MM.1S (cell line): ENCODE results near the gene RBFOX2.

Experiments used
- DNase-seq: peaks from one replicate; pipeline ENCODE4 v3.0.0-alpha.2; 2015
- H2AFZ ChIP-seq: fragments of 300-600 bp; sonication (generic); 2 replicates; pipeline ENCODE4 v1.6.0; 2016; ENCODE audit warnings: antibody characterized with exemption, low read length
- H3F3A ChIP-seq: fragments of 300-600 bp; sonication (generic); 2 replicates; pipeline ENCODE4 v1.6.1; 2016; ENCODE audit warnings: mild to moderate bottlenecking, antibody characterized with exemption, low read length, moderate library complexity, mixed read lengths; ENCODE audit not compliant: insufficient read depth
- H3K27ac ChIP-seq: fragments of 300-600 bp; sonication (generic); 2 replicates; pipeline ENCODE4 v1.5.1; 2016; ENCODE audit warnings: mild to moderate bottlenecking, low read length
- H3K27me3 ChIP-seq: fragments of 300-600 bp; sonication (generic); replicated peaks from 2 replicates; pipeline ENCODE4 v1.6.0; 2016; ENCODE audit warnings: low read length; ENCODE audit not compliant: insufficient read depth
- H3K36me3 ChIP-seq: fragments of 300-600 bp; sonication (generic); replicated peaks from 2 replicates; pipeline ENCODE4 v1.6.1; 2016; ENCODE audit warnings: mild to moderate bottlenecking, low read length, mixed read lengths; ENCODE audit not compliant: insufficient read depth
- H3K4me1 ChIP-seq: fragments of 300-600 bp; sonication (generic); 2 replicates; pipeline ENCODE4 v1.6.1; 2016; ENCODE audit warnings: low read length, mixed read lengths
- H3K4me2 ChIP-seq: fragments of 300-600 bp; sonication (generic); 2 replicates; pipeline ENCODE4 v1.6.0; 2016; ENCODE audit warnings: low read depth, low read length
- H3K4me3 ChIP-seq: fragments of 300-600 bp; sonication (generic); 2 replicates; pipeline ENCODE4 v1.5.1; 2016; ENCODE audit warnings: low read length, mixed read lengths
- H3K79me2 ChIP-seq: fragments of 300-600 bp; sonication (generic); 2 replicates; pipeline ENCODE4 v1.6.1; 2016; ENCODE audit warnings: mixed run types, low read length, mixed read lengths
- H3K9ac ChIP-seq: fragments of 300-600 bp; sonication (generic); 2 replicates; pipeline ENCODE4 v1.6.1; 2016; ENCODE audit warnings: low read length, mixed read lengths
- H3K9me2 ChIP-seq: fragments of 300-600 bp; sonication (generic); replicated peaks from 2 replicates; pipeline ENCODE4 v1.6.1; 2016; ENCODE audit warnings: mild to moderate bottlenecking, low read length, mixed read lengths; ENCODE audit not compliant: insufficient read depth
- H3K9me3 ChIP-seq: fragments of 300-600 bp; sonication (generic); replicated peaks from 2 replicates; pipeline ENCODE4 v1.6.1; 2016; ENCODE audit warnings: mild to moderate bottlenecking, low read length, mixed read lengths; ENCODE audit not compliant: insufficient read depth
- H4K20me1 ChIP-seq: fragments of 300-600 bp; sonication (generic); 2 replicates; pipeline ENCODE4 v1.6.1; 2016; ENCODE audit warnings: mild to moderate bottlenecking, low read length, moderate library complexity, mixed read lengths; ENCODE audit not compliant: insufficient read depth
- CTCF ChIP-seq: fragments of 300-600 bp; sonication (generic); IDR thresholded peaks from 2 replicates; pipeline ENCODE4 v1.5.1; 2016; ENCODE audit warnings: antibody characterized with exemption, low read length, mixed read lengths
- EZH2 ChIP-seq: fragments of 300-600 bp; sonication (generic); optimal IDR thresholded peaks from 2 replicates; pipeline ENCODE3; 2017; ENCODE audit warnings: low read depth, mild to moderate bottlenecking, antibody characterized with exemption, low read length, mixed read lengths
- EZH2phosphoT487 ChIP-seq: fragments of 300-600 bp; sonication (generic); IDR thresholded peaks from 2 replicates; pipeline ENCODE4 v1.6.1; 2018; ENCODE audit warnings: antibody characterized with exemption, low read length

RBFOX2 gene

DNA sequence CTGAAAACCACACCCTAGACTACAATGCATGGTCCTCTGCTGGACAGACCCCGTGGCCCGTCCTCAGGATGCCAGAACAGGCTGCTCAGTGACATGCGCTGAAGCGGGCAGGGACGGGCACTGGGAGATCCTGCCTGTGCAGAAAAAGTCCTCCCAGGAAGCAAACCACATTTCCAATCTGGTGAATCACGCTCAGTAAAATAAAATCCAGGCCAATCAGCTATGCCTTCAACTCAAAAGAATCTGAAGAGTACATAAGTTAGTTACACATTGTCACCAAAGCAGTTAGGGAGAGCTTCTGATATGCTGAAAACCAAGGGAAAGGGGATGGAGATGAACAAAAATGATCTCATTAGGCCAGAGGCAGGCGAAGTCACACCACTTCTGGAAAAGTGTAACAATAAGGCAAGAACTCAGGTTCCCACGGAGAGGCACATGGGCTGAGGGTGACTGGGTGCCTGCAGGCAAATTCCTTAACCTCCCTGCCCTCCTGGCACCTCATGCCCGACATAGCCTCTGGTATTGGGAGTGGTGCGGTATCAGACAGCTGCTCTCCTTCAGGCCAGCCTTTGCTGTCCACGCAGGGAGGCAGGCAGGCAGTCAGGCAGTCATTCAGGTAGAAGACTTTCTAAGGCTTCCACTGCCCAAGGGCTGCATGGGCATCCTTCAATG lies 244.5 kb downstream of the RBFOX2 start:
- Histone ChIP-seq H3K9me2 (no peaks in the 10 kb centered on the region), H3K4me1 (no peaks in the 10 kb centered on the region), H2AFZ (no peak overlapping the region), H3K79me2 (peaks cover 3% of the 10 kb centered on the region), H3K27ac (no peak overlapping the region), H3K27me3 (no peaks in the 10 kb centered on the region), H3F3A (no peaks in the 10 kb centered on the region), H3K36me3 (peaks cover 4% of the 10 kb centered on the region; the same call in 1 of the 2 replicates), H3K9ac (no peak overlapping the region), H3K9me3 (no peaks in the 10 kb centered on the region), H3K4me2 (no peak overlapping the region), H3K4me3 (no peak overlapping the region), H4K20me1 (no peaks in the 10 kb centered on the region)
- DNase-seq = no peak
- TF ChIP-seq EZH2phosphoT487 (no peak), CTCF (no peak), EZH2 (no peak)

DNA sequence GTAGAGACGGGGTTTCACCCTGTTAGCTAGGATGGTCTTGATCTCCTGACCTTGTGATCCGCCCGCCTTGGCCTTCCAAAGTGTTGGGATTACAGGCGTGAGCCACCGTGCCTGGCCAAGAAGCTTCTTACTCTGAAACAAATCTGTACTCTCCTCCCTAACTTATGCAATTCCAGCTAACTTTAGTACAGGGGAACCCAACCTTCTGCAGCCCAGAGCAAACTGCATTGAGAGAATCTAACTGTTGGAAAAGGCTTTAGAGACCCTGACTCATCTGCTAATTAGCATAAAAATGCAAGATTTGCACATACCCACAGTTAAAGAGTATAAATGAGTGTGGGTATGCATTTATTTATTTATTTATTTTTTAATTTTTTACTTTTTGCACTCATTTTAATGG lies 246.1 kb downstream of the RBFOX2 start:
- H3K27me3 ChIP-seq = no peaks in the 10 kb centered on the region
- H2AFZ ChIP-seq = no peak overlapping the region
- TF ChIP-seq EZH2 (no peak), EZH2phosphoT487 (no peak), CTCF (no peak)
- no peak for DNase-seq
- peaks cover 3% of the 10 kb centered on the region for H3K79me2 ChIP-seq
- H3K9ac ChIP-seq = no peak overlapping the region
- H3K9me3 ChIP-seq = no peaks in the 10 kb centered on the region
- no peaks in the 10 kb centered on the region for H4K20me1 ChIP-seq
- no peak overlapping the region for H3K4me2 ChIP-seq
- no peaks in the 10 kb centered on the region for H3F3A ChIP-seq
- H3K9me2 ChIP-seq = no peaks in the 10 kb centered on the region
- no peak overlapping the region for H3K27ac ChIP-seq
- H3K4me1 ChIP-seq = no peaks in the 10 kb centered on the region
- no peak overlapping the region for H3K4me3 ChIP-seq
- H3K36me3 ChIP-seq = peaks cover 4% of the 10 kb centered on the region; the same call in 1 of the 2 replicates

GRCh38 chr22:35781898-35782297 lies 246.7 kb downstream of the RBFOX2 start:
- H2AFZ ChIP-seq = no peak overlapping the region
- TF ChIP-seq EZH2phosphoT487 (no peak), CTCF (no peak), EZH2 (no peak)
- peaks cover 4% of the 10 kb centered on the region; the same call in 1 of the 2 replicates for H3K36me3 ChIP-seq
- H3K27ac ChIP-seq = no peak overlapping the region
- peaks cover 3% of the 10 kb centered on the region for H3K79me2 ChIP-seq
- H3K9me3 ChIP-seq = no peaks in the 10 kb centered on the region
- no peaks in the 10 kb centered on the region for H4K20me1 ChIP-seq
- H3K4me1 ChIP-seq = no peaks in the 10 kb centered on the region
- H3K4me3 ChIP-seq = no peak overlapping the region
- H3F3A ChIP-seq = no peaks in the 10 kb centered on the region
- H3K9ac ChIP-seq = no peak overlapping the region
- no peak for DNase-seq
- H3K27me3 ChIP-seq = no peaks in the 10 kb centered on the region
- no peaks in the 10 kb centered on the region for H3K9me2 ChIP-seq
- H3K4me2 ChIP-seq = no peak overlapping the region
